Mucosa of descending colon (tissue), 3 donors: ENCODE data around the gene TRIO. TPM values are rescaled to one million over a fixed set of nuclear protein-coding genes. Genes with fewer than 3 reads are reported as not detected.

Experiments
- ATAC-seq: fragments of 200-7000 bp; cut with Tn5 transposase; one replicate; pipeline ENCODE4 v1.9.1; 2020; ENCODE audit warnings: mild to moderate bottlenecking, moderate library complexity
- DNase-seq, 3 donors: peaks; one replicate each; pipeline ENCODE4 v3.0.0-alpha.2; 2020
- H3K36me3 ChIP-seq: fragments of 200-600 bp; one replicate; pipeline ENCODE4 v1.8.0; 2021; ENCODE audit warnings: low read depth, mild to moderate bottlenecking
- H3K4me1 ChIP-seq: fragments of 200-600 bp; one replicate; pipeline ENCODE4 v1.8.0; 2021; ENCODE audit warnings: low read depth, mild to moderate bottlenecking
- H3K4me3 ChIP-seq: fragments of 200-600 bp; one replicate; pipeline ENCODE4 v1.8.0; 2021; ENCODE audit warnings: mild to moderate bottlenecking
- H3K9me3 ChIP-seq: fragments of 200-600 bp; one replicate; pipeline ENCODE4 v1.8.0; 2021; ENCODE audit warnings: mild to moderate bottlenecking
- CTCF ChIP-seq: fragments of 200-600 bp; IDR thresholded peaks from one replicate; pipeline ENCODE4 v1.8.0; 2022; ENCODE audit warnings: antibody characterized with exemption, mild to moderate bottlenecking
- intact Hi-C, 2 donors: fragments of 100-400 bp; cut with DNase I in 1 of 2; cut with micrococcal nuclease in 1 of 2; formaldehyde crosslinking; loops; one replicate each; pipeline versions ENCODE4 v1.11.0 to v1.11.1; 2022; cut with DNase I, micrococcal nuclease
- total RNA-seq, 3 donors: library from RNA; stranded (reverse); fragmentation: NEBNext Ultra II Directional in 2 of 3; extraction: Animal tissue kit (Norgen Biotek cat#: 25700) in 2 of 3; gene quantifications; one replicate each; pipeline versions ENCODE4 v1.2.1 to v1.2.4, GENCODE V29; 2021 to 2023
- donor health status: DM: no; HTN: no; CAD: no; lungs with moderate emphysema.
- donor health status: DM: no; HTN: no; CAD: no.
- donor health status: DM: no; HTN: yes; CAD: no.

The TRIO gene
- total RNA-seq, 3 donors from 2014 or later: 164 to 231 (median 168) TPM

- peaks cover 16% of the 10 kb centered on the region for H3K4me1 ChIP-seq
- no peak for ATAC-seq
- intact Hi-C loops: no loop called here
- H3K9me3 ChIP-seq: no peaks in the 10 kb centered on the region
- no peaks in the 10 kb centered on the region for H3K36me3 ChIP-seq
- TF ChIP-seq CTCF: no peak
- no peak for DNase-seq
- H3K4me3 ChIP-seq: no peak overlapping the region
Measured at GRCh38 chr5:14226554-14226953, 83.4 kb downstream of the TRIO start.

GRCh38 chr5:14226992-14227391, 83.8 kb downstream of the TRIO start:
- Histone ChIP-seq H3K36me3 (no peaks in the 10 kb centered on the region), H3K9me3 (no peaks in the 10 kb centered on the region), H3K4me1 (peaks cover 16% of the 10 kb centered on the region), H3K4me3 (no peak overlapping the region)
- intact Hi-C loops: no loop called here
- ATAC-seq: no peak
- no peak for DNase-seq
- no peak for TF ChIP-seq CTCF

GRCh38 chr5:14227513-14227912, 84.4 kb downstream of the TRIO start:
- Histone ChIP-seq H3K4me1 (peaks cover 16% of the 10 kb centered on the region), H3K36me3 (no peaks in the 10 kb centered on the region), H3K9me3 (no peaks in the 10 kb centered on the region), H3K4me3 (no peak overlapping the region)
- TF ChIP-seq CTCF: no peak
- intact Hi-C loops: no loop called here
- no peak for ATAC-seq
- DNase-seq: no peak

- TF ChIP-seq CTCF: no peak
- Histone ChIP-seq H3K9me3 (no peaks in the 10 kb centered on the region), H3K36me3 (no peaks in the 10 kb centered on the region), H3K4me3 (no peak overlapping the region), H3K4me1 (peaks cover 16% of the 10 kb centered on the region)
- ATAC-seq: no peak
- no peak for DNase-seq
- intact Hi-C loops: no loop called here
Measured at GRCh38 chr5:14228219-14228618, 85.1 kb downstream of the TRIO start.

- Histone ChIP-seq H3K4me3 (no peak overlapping the region), H3K4me1 (peaks cover 16% of the 10 kb centered on the region), H3K9me3 (no peaks in the 10 kb centered on the region), H3K36me3 (no peaks in the 10 kb centered on the region)
- ATAC-seq: no peak
- TF ChIP-seq CTCF: no peak
- DNase-seq: no peak
- intact Hi-C loops: no loop called here
Measured at GRCh38 chr5:14229181-14229580, 86.0 kb downstream of the TRIO start.

GRCh38 chr5:14229734-14230133, 86.6 kb downstream of the TRIO start:
- intact Hi-C loops: no loop called here
- no peak overlapping the region for H3K4me3 ChIP-seq
- DNase-seq (no peak), ATAC-seq (no peak)
- no peaks in the 10 kb centered on the region for H3K36me3 ChIP-seq
- no peaks in the 10 kb centered on the region for H3K9me3 ChIP-seq
- H3K4me1 ChIP-seq: peaks cover 16% of the 10 kb centered on the region
- TF ChIP-seq CTCF: no peak
